ENCODE results near the gene AQP3. TPM values are rescaled to one million over a fixed set of nuclear protein-coding genes. Genes with fewer than 3 reads are reported as not detected.

AQP3 gene
- total and polyA plus RNA-seq, 2 experiments from 2014 or later, result 6.8 to 7.2 TPM

GRCh38 chr9:33442125-33442524 is 5.3 kb downstream of the AQP3 start:
- no peaks in the 10 kb centered on the region for H3K36me3 ChIP-seq
- no peaks in the 10 kb centered on the region for H3K27me3 ChIP-seq
- DNase-seq (ENCODE audit: low read depth in 1 of 2, low spot score in 1 of 2), result no peak
- no peak overlapping the region for H3K4me3 ChIP-seq
- TF ChIP-seq CTCF (IDR thresholded peaks at IDR 0.05; ENCODE audit: low read depth, low read length), result no peak
- no peaks in the 10 kb centered on the region for H3K9me3 ChIP-seq (ENCODE audit: low read depth)
- H3K4me1 ChIP-seq (ENCODE audit: low read depth), result no peaks in the 10 kb centered on the region
- H3K27ac ChIP-seq, result no peak overlapping the region

- H3K9me3 ChIP-seq (ENCODE audit: low read depth), result no peaks in the 10 kb centered on the region
- H3K4me3 ChIP-seq, result no peak overlapping the region
- H3K27ac ChIP-seq, result no peak overlapping the region
- no peaks in the 10 kb centered on the region for H3K4me1 ChIP-seq (ENCODE audit: low read depth)
- no peak for DNase-seq (ENCODE audit: low read depth in 1 of 2, low spot score in 1 of 2)
- H3K36me3 ChIP-seq, result no peaks in the 10 kb centered on the region
- no peaks in the 10 kb centered on the region for H3K27me3 ChIP-seq
- no peak for TF ChIP-seq CTCF (IDR thresholded peaks at IDR 0.05; ENCODE audit: low read depth, low read length)
Measured at GRCh38 chr9:33440609-33441008, 6.8 kb downstream of the AQP3 start.

- H3K9me3 ChIP-seq (ENCODE audit: low read depth), result no peaks in the 10 kb centered on the region
- no peak for DNase-seq (ENCODE audit: low read depth in 1 of 2, low spot score in 1 of 2)
- H3K4me1 ChIP-seq (ENCODE audit: low read depth), result no peaks in the 10 kb centered on the region
- no peak overlapping the region for H3K27ac ChIP-seq
- H3K27me3 ChIP-seq, result no peaks in the 10 kb centered on the region
- no peaks in the 10 kb centered on the region for H3K36me3 ChIP-seq
- TF ChIP-seq CTCF (IDR thresholded peaks at IDR 0.05; ENCODE audit: low read depth, low read length), result no peak
- no peak overlapping the region for H3K4me3 ChIP-seq
Measured at GRCh38 chr9:33440204-33440603, 7.2 kb downstream of the AQP3 start.

GRCh38 chr9:33439731-33440130 is 7.7 kb downstream of the AQP3 start:
- no peak for TF ChIP-seq CTCF (IDR thresholded peaks at IDR 0.05; ENCODE audit: low read depth, low read length)
- Histone ChIP-seq H3K27me3 (no peaks in the 10 kb centered on the region), H3K4me1 (ENCODE audit: low read depth) (no peaks in the 10 kb centered on the region), H3K27ac (no peak overlapping the region), H3K36me3 (no peaks in the 10 kb centered on the region), H3K9me3 (ENCODE audit: low read depth) (no peaks in the 10 kb centered on the region), H3K4me3 (no peak overlapping the region)
- DNase-seq (ENCODE audit: low read depth in 1 of 2, low spot score in 1 of 2), result no peak

- Histone ChIP-seq H3K4me3 (no peak overlapping the region), H3K36me3 (no peaks in the 10 kb centered on the region), H3K27ac (no peak overlapping the region), H3K9me3 (ENCODE audit: low read depth) (no peaks in the 10 kb centered on the region), H3K4me1 (ENCODE audit: low read depth) (no peaks in the 10 kb centered on the region), H3K27me3 (no peaks in the 10 kb centered on the region)
- DNase-seq (ENCODE audit: low read depth in 1 of 2, low spot score in 1 of 2), result no peak
- no peak for TF ChIP-seq CTCF (IDR thresholded peaks at IDR 0.05; ENCODE audit: low read depth, low read length)
Measured at GRCh38 chr9:33438926-33439680, 8.3 kb downstream of the AQP3 start.
